Esophagus muscularis mucosa (tissue), 4 donors: Measurements from ENCODE around the gene PLAAT3. TPM values are rescaled to one million over a fixed set of nuclear protein-coding genes. Genes with fewer than 3 reads are reported as not detected.
A peak's percentile ranks its signal among the peaks of the same experiment; 100 is the strongest.
"Not testable (repeated sequence)": the region's sequence is repeated elsewhere in the genome, so short reads cannot be mapped to it uniquely, and the experiment has no call there.

Experiments
- DNase-seq: peaks from one replicate; pipeline ENCODE4 v3.0.0-alpha.2; 2017; ENCODE audit errors: extremely low spot score
- H3K27ac ChIP-seq, 4 donors: fragments of 200-600 bp; sonication (generic); replicated peaks in 1 of 4; 1 replicate in 3 of 4; 2 replicates in 1 of 4; pipeline ENCODE4 v1.5.1; 2016 to 2019; ENCODE audit warnings: mild to moderate bottlenecking in 1 of 4
- H3K27me3 ChIP-seq, 4 donors: fragments of 200-600 bp; sonication (generic); one replicate each; pipeline versions ENCODE4 v1.5.1 to v1.6.0; 2016 to 2019
- H3K36me3 ChIP-seq, 4 donors: fragments of 200-600 bp; sonication (generic); one replicate each; pipeline ENCODE4 v1.5.1; 2016 to 2019
- H3K4me1 ChIP-seq, 4 donors: fragments of 200-600 bp; sonication (generic); one replicate each; pipeline ENCODE4 v1.5.1; 2016 to 2019
- H3K4me3 ChIP-seq, 4 donors: fragments of 200-600 bp; sonication (generic); 1 replicate in 2 of 4; 2 replicates in 2 of 4; pipeline ENCODE4 v1.5.1; 2016 to 2019; ENCODE audit warnings: mild to moderate bottlenecking in 4 of 4, moderate library complexity in 1 of 4
- H3K9me3 ChIP-seq, 4 donors: fragments of 200-600 bp; sonication (generic); 1 replicate in 3 of 4; 2 replicates in 1 of 4; pipeline ENCODE4 v1.5.1; 2016 to 2019
- CTCF ChIP-seq, 3 experiments: fragments of 200-600 bp in 2 of 3; fragments of 450-650 bp in 1 of 3; sonication (generic) in 2 of 3; IDR thresholded peaks; one replicate each; pipeline ENCODE4 v1.5.1; 2017 to 2019; ENCODE audit warnings: antibody characterized with exemption in 3 of 3, mild to moderate bottlenecking in 2 of 3, moderate library complexity in 1 of 3
- EP300 ChIP-seq: sonication (generic); formaldehyde crosslinking; IDR thresholded peaks from one replicate; pipeline ENCODE4 v1.6.1; 2017; ENCODE audit warnings: antibody characterized with exemption
- POLR2A ChIP-seq: fragments of 450-650 bp; IDR thresholded peaks from one replicate; pipeline ENCODE4 v1.6.1; 2017; ENCODE audit warnings: antibody characterized with exemption, moderate library complexity, mild to moderate bottlenecking, low read depth
- POLR2AphosphoS5 ChIP-seq, 2 donors: sonication (generic); formaldehyde crosslinking; IDR thresholded peaks; one replicate each; pipeline ENCODE4 v1.6.1; 2017; ENCODE audit warnings: antibody characterized with exemption in 2 of 2
- WGBS: methylation state at CpG from one replicate; pipeline ENCODE4 v1.1.5; 2018; 5-methylcytosine and 5-hydroxymethylcytosine counted together
- intact Hi-C: fragments of 100-400 bp; cut with DNase I; formaldehyde crosslinking; loops from one replicate; pipeline ENCODE4 v1.15.1; 2023
- total RNA-seq, 4 donors: library from RNA; depleted of rRNA; stranded (reverse); fragments of >200 nt; gene quantifications; one replicate each; pipeline versions ENCODE4 v1.1.0 to v1.2.1, GENCODE V29; 2016

Gene PLAAT3
- total RNA-seq, 4 donors from 2014 or later = 40.3 to 74.8 (median 54.4) TPM

DNA sequence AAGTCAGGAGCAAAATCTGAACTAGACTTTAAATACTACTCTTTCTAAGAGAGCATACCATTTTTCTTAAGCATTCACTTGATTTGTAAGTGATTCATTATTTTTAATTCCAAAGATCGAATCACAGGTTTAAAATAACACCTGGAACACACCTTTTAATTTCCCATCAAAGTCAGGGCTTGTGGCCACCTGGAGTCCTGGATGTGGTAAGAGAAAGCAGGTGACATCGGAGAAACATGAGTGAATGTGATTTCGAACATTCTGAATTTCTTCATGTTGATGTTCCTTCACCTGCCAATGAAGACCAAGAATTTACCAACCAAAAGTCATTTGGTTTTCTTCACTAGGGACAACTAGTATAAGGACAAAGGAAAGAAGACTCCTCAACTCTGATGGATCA, 29.0 kb upstream of the PLAAT3 start:
- DNase-seq = no peak
- 93% methylated on average over 3 of the region's 3 CpGs for WGBS
- Histone ChIP-seq H3K27ac (no peak overlapping the region), H3K9me3 (no peaks in the 10 kb centered on the region), H3K4me3 (no peak overlapping the region), H3K4me1 (peaks cover 0 to 13% (median 9%) of the 10 kb centered on the region in 4 donors), H3K36me3 (peaks cover 33 to 87% (median 82%) of the 10 kb centered on the region in 4 donors), H3K27me3 (no peaks in the 10 kb centered on the region)
- TF ChIP-seq EP300 (no peak), CTCF (IDR thresholded peaks at IDR 0.05) (no peak), POLR2AphosphoS5 (IDR thresholded peaks at IDR 0.05) (no peak), POLR2A (no peak)
- intact Hi-C loops = no loop called here

DNA sequence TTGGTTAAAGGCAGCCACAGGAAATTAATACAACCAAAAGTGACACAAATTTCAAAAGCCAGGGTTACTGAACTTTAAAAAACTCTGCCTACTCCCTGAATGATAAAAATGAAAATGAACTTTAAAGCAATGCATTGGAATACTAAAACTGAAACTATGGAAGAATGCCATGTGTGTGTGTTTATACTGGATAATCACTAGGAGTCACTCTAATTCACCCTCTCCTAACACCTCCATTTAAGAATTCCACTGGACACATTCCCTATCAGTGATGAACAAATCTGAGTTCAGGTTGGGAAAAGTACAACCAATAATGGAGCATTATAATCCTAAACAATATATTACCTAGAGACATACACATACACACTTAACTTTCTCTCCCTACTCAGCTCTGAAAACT, 27.5 kb upstream of the PLAAT3 start:
- Histone ChIP-seq H3K4me3 (no peak overlapping the region), H3K9me3 (no peaks in the 10 kb centered on the region), H3K27me3 (no peaks in the 10 kb centered on the region), H3K27ac (peak overlapping the region in 1 of 4 donors; percentile 21), H3K4me1 (peaks cover 0 to 13% (median 9%) of the 10 kb centered on the region in 4 donors), H3K36me3 (peaks cover 33 to 81% (median 76%) of the 10 kb centered on the region in 4 donors)
- DNase-seq = no peak
- intact Hi-C loops = no loop called here
- TF ChIP-seq CTCF (IDR thresholded peaks at IDR 0.05) = peak in 2 of 3 experiments; percentile 13 to 16
- no peak for TF ChIP-seq POLR2A

GRCh38 chr11:63639199-63639832, 25.1 kb upstream of the PLAAT3 start:
- Histone ChIP-seq H3K9me3 (no peaks in the 10 kb centered on the region), H3K4me3 (no peak overlapping the region), H3K27me3 (no peaks in the 10 kb centered on the region), H3K36me3 (peaks cover 33 to 80% (median 74%) of the 10 kb centered on the region in 4 donors), H3K4me1 (peaks cover 0 to 21% (median 12%) of the 10 kb centered on the region in 4 donors), H3K27ac (peak overlapping the region in 3 of 4 donors; percentile 8 to 39 (median 32))
- intact Hi-C loops = loop anchor here (5.0 kb wide), 1 partner anchor 98 kb away; no protein-coding TSS in a partner anchor
- no peak for DNase-seq
- TF ChIP-seq POLR2AphosphoS5 (IDR thresholded peaks at IDR 0.05) (no peak), CTCF (IDR thresholded peaks at IDR 0.05) (peak; percentile 39 to 52 (median 43))
- 74% methylated on average over 3 of the region's 3 CpGs for WGBS

GRCh38 chr11:63638436-63638835, 24.2 kb upstream of the PLAAT3 start:
- not testable (repeated sequence) for H3K27ac ChIP-seq, H3K4me3 ChIP-seq, DNase-seq, H3K9me3 ChIP-seq, H3K27me3 ChIP-seq
- Histone ChIP-seq H3K36me3 (peaks cover 30 to 78% (median 71%) of the 10 kb centered on the region in 4 donors), H3K4me1 (peaks cover 0 to 23% (median 13%) of the 10 kb centered on the region in 4 donors)
- WGBS = 98% methylated on average over 7 of the region's 8 CpGs
- intact Hi-C loops = loop anchor here (5.0 kb wide), 1 partner anchor 99 kb away; no protein-coding TSS in a partner anchor

GRCh38 chr11:63635762-63636465, 21.7 kb upstream of the PLAAT3 start:
- no peaks in the 10 kb centered on the region for H3K27me3 ChIP-seq
- peaks cover 36 to 78% (median 71%) of the 10 kb centered on the region in 4 donors for H3K36me3 ChIP-seq
- TF ChIP-seq EP300 = no peak
- TF ChIP-seq POLR2A = no peak
- peak in 1 of 2 donors; percentile 29 for TF ChIP-seq POLR2AphosphoS5 (IDR thresholded peaks at IDR 0.05)
- peak; percentile 74 to 83 (median 77) for TF ChIP-seq CTCF (IDR thresholded peaks at IDR 0.05)
- H3K9me3 ChIP-seq = no peaks in the 10 kb centered on the region
- 62% methylated on average over 10 of the region's 10 CpGs for WGBS
- intact Hi-C loops = loop anchor here (2.0 to 5.0 kb wide), 2 partner anchors 101 to 157 kb away; no protein-coding TSS in a partner anchor
- H3K4me1 ChIP-seq = peaks cover 0 to 19% (median 12%) of the 10 kb centered on the region in 4 donors
- DNase-seq = no peak
- H3K4me3 ChIP-seq = no peak overlapping the region
- H3K27ac ChIP-seq = peak overlapping the region in 1 of 4 donors; percentile 38
